Progenitor cell of endocrine pancreas (in vitro differentiated cells): ENCODE data around the gene SPOCK1. TPM values are rescaled to one million over a fixed set of nuclear protein-coding genes. Genes with fewer than 3 reads are reported as not detected.

ENCODE experiments used
- DNase-seq: peaks from one replicate; pipeline ENCODE4 v3.0.0; 2021; ENCODE audit warnings: low spot score; ENCODE audit not compliant: unreplicated experiment
- H3K27ac Mint-ChIP-seq: 2 replicates; pipeline ENCODE4 v1.8.0; 2021; ENCODE audit warnings: mild to moderate bottlenecking, moderate library complexity, mixed read lengths
- H3K27me3 Mint-ChIP-seq: 2 replicates; pipeline ENCODE4 v1.8.0; 2021; ENCODE audit warnings: mixed read lengths
- H3K36me3 Mint-ChIP-seq: 2 replicates; pipeline ENCODE4 v1.8.0; 2022; ENCODE audit warnings: mixed read lengths; ENCODE audit not compliant: insufficient read depth
- H3K4me1 Mint-ChIP-seq: 2 replicates; pipeline ENCODE4 v1.8.0; 2021; ENCODE audit warnings: low read depth, mixed read lengths
- H3K4me3 Mint-ChIP-seq: 2 replicates; pipeline ENCODE4 v1.8.0; 2021; ENCODE audit warnings: low read depth, mild to moderate bottlenecking, moderate library complexity, mixed read lengths
- H3K9me3 Mint-ChIP-seq: 2 replicates; pipeline ENCODE4 v1.8.0; 2021; ENCODE audit warnings: low read depth, mixed read lengths
- total RNA-seq: library from RNA; stranded (reverse); gene quantifications from 2 replicates; pipeline ENCODE4 v1.2.1, GENCODE V29; 2021
- TF ChIP-seq, protein P1 (sequence below): fragments of 200-600 bp; sonication (generic); IDR thresholded peaks from one replicate; pipeline ENCODE4 v1.5.0; 2021; ENCODE audit warnings: antibody characterized with exemption, mild to moderate bottlenecking; ENCODE audit not compliant: unreplicated experiment

SPOCK1 gene
- total RNA-seq, 1 donor from 2014 or later = 41.4 TPM

DNA sequence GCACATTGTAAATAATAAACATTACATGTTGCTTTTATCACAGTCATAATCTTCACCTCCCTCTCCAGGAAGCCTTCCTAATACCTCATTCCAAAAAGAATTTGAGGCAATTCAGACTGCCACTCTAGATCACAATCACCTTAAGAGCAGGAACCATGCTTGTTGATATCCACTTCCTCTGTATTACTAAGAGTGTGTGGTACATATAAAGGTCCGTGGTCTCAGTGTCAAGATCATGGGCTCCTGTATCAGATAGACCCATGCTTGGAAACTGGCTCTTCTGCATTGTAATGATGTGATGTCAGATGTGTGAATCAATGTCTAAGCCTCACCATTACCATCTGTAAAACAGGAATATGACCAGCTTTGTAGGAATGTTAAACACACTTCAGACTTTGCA lies 114.1 kb downstream of the SPOCK1 start:
- Mint-ChIP-seq H3K27me3 (peaks cover 10% of the 10 kb centered on the region), H3K4me3 (no peak overlapping the region), H3K27ac (no peak overlapping the region), H3K36me3 (peaks cover 4% of the 10 kb centered on the region), H3K9me3 (peaks cover 25% of the 10 kb centered on the region), H3K4me1 (no peaks in the 10 kb centered on the region)
- TF ChIP-seq, protein P1, sequence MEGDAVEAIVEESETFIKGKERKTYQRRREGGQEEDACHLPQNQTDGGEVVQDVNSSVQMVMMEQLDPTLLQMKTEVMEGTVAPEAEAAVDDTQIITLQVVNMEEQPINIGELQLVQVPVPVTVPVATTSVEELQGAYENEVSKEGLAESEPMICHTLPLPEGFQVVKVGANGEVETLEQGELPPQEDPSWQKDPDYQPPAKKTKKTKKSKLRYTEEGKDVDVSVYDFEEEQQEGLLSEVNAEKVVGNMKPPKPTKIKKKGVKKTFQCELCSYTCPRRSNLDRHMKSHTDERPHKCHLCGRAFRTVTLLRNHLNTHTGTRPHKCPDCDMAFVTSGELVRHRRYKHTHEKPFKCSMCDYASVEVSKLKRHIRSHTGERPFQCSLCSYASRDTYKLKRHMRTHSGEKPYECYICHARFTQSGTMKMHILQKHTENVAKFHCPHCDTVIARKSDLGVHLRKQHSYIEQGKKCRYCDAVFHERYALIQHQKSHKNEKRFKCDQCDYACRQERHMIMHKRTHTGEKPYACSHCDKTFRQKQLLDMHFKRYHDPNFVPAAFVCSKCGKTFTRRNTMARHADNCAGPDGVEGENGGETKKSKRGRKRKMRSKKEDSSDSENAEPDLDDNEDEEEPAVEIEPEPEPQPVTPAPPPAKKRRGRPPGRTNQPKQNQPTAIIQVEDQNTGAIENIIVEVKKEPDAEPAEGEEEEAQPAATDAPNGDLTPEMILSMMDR = no peak
- no peak for DNase-seq

DNA sequence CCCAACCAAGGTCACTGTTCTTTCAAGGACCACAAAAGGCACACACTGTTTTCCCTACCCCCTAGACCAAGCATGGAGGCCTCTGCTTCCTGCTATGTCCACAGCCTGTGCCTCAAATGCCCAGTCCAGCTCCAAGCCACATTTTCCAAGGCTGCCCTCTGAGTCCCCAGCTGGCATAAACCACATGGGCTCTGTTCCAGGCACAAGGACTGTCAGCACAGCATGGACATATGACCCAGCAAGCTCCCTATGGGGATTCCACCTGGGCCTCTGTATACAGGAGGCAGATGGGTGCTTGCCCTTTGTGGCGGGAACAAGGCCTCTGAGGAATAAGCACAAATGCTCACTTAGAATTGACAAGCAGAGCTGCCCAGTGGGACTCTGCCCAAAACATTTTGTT lies 115.2 kb downstream of the SPOCK1 start:
- H3K27me3 Mint-ChIP-seq = peaks cover 5% of the 10 kb centered on the region
- peaks cover 25% of the 10 kb centered on the region for H3K9me3 Mint-ChIP-seq
- H3K27ac Mint-ChIP-seq = no peak overlapping the region
- H3K4me3 Mint-ChIP-seq = no peak overlapping the region
- TF ChIP-seq, protein P1 = no peak
- no peak for DNase-seq
- H3K4me1 Mint-ChIP-seq = no peaks in the 10 kb centered on the region
- H3K36me3 Mint-ChIP-seq = peaks cover 4% of the 10 kb centered on the region

DNA sequence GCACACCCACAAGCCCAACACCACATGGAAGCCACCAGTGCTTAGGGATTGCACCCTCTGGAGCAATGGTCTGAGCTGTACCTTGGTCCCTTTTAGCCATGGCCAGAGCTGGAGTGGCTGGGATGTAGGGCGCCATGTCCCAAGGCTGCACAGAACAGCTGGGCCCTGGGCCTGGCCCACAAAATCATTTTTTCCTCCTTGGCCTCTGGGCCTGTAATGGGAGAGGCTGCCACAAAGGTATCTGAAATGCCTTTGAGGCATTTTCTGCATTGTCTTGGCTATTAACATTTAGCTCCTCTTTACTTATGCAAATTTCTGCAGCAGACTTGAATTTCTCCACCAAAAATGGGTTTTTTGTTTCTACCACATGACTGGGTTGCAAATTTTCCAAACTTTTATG lies 117.6 kb downstream of the SPOCK1 start:
- H3K9me3 Mint-ChIP-seq = peaks cover 25% of the 10 kb centered on the region
- TF ChIP-seq, protein P1 = no peak

DNA sequence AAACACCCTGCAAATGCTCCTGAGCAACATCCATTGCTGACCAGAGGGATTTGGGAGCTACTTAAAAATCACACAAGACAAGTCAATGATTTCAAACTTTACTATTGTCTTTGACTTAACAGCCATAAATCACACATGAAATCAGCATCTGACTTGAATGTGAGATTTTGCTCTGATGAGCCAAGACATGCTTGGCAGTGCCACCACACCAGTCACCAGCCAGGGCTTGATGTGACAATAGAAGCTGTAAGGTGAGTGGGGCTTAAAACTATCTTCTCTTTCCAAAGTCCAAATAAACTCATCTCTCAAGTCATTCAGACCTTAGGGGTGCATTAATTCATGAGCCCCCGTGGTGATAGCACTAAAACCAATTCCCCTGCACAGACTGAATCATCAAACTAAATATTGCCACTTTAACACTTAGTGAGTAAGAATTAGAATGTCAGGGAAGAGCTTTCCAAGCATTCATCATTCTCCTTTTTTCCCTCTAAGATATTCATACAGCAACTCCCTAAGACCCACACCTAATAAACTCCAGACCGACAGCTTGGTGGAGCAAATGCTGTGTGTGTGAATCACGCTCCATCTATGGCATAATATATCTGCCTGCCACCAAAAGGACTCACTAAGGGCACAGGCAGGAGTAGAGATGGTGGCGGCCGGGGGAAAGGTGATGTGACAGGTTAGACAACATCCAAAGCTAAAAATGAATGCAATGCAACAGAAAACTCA lies 119.4 kb downstream of the SPOCK1 start:
- TF ChIP-seq, protein P1 = no peak
- peaks cover 4% of the 10 kb centered on the region for H3K36me3 Mint-ChIP-seq
- H3K27me3 Mint-ChIP-seq = no peaks in the 10 kb centered on the region
- no peak for DNase-seq
- H3K27ac Mint-ChIP-seq = no peak overlapping the region
- H3K4me1 Mint-ChIP-seq = no peaks in the 10 kb centered on the region
- H3K4me3 Mint-ChIP-seq = no peak overlapping the region
- H3K9me3 Mint-ChIP-seq = peaks cover 20% of the 10 kb centered on the region

More for the DNA sequence above, 117.6 kb downstream of the SPOCK1 start:
- peaks cover 4% of the 10 kb centered on the region for H3K36me3 Mint-ChIP-seq
- peaks cover 2% of the 10 kb centered on the region for H3K27me3 Mint-ChIP-seq
- DNase-seq = no peak
- no peak overlapping the region for H3K4me3 Mint-ChIP-seq
- H3K27ac Mint-ChIP-seq = no peak overlapping the region
- H3K4me1 Mint-ChIP-seq = no peaks in the 10 kb centered on the region

DNA sequence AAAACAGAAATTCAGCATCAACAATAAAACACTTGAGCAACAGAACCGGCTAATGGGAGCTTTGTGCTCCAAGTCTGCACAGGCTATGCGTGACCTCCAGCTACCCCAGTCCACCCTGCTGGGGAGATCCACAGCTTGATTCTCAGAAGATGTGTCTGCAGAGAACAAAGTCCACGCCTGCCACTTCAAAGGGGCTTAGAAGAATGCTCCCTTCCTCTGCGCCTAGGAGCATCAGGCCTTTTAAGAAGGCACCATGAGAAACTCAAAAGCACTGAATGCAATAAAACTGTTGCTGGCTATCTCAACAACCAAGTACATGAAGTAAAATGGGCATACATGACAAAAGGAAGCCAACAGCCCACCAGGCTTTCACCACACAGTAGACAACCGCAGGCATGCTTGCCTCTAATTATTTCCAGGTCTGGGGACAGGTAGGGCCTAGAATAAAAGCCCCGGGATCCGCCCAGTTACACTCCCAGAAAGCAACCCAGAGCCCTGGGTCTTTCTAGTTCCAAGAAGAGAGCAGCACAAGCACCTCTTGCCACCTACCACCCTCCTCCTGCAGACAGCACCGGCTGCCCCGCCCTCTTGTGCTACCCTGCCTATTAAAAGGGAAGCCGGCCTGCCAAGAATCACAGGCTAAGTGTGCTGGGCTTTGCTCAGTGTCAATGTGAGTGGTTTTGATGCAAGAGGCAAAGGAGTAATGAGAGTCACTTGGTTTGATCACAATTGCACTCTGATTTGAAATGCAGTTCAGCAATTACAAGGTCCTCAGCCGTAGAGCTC lies 123.2 kb downstream of the SPOCK1 start:
- H3K4me1 Mint-ChIP-seq = no peaks in the 10 kb centered on the region
- no peak overlapping the region for H3K27ac Mint-ChIP-seq
- DNase-seq = no peak
- peaks cover 9% of the 10 kb centered on the region for H3K9me3 Mint-ChIP-seq
- TF ChIP-seq, protein P1 = no peak
- H3K36me3 Mint-ChIP-seq = no peaks in the 10 kb centered on the region
- peaks cover 8% of the 10 kb centered on the region for H3K27me3 Mint-ChIP-seq
- no peak overlapping the region for H3K4me3 Mint-ChIP-seq
